ENCODE results near the gene FNBP1. TPM values are rescaled to one million over a fixed set of nuclear protein-coding genes. Genes with fewer than 3 reads are reported as not detected.

FNBP1 gene
- total and polyA plus RNA-seq, 2 of the 8 experiments (the other 6 are each of a cell fraction or from before 2014, with no cell fraction given): 7.2 to 40.9 TPM

DNA sequence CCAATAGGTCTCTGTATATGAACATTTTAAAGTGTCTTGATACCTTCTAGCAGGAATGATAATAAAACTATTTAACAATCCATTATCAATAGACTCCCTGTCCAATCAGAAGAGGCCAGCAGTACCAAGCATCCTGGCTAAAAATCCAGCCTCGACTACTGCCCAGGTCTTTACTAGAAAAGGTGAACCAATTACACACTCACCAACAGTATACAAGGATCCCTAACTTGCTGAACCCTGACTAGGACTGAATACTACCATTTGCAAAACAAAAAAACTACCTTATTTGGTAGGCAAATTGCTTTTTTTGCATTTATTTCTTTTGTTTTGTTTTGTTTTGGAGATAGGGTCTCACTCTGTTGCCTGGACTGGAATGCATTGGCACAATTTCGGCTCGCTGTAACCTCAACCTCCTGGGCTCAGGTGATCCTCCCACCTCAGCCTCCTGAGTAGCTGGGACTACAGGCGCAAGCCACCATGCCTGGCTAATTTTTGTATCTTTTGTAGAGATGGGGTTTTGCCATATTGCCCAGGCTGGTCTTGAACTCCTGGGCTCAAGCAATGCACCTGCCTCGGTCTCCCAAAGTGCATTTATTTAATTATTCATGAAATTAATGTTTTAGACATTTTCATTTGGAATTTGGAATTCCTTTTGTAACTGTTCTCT, 27.5 kb downstream of the FNBP1 start:
- Histone ChIP-seq H3K4me2 (ENCODE audit: insufficient read depth in 1 of 2, low read depth in 2 of 2, low read length in 2 of 2) (no peak overlapping the region), H2BK12ac (ENCODE audit: low read depth, low read length) (no peak overlapping the region), H3K4me3 (ENCODE audit: extremely low read depth in 1 of 4, insufficient read depth in 2 of 4, low read depth in 3 of 4, low read length in 4 of 4) (no peak overlapping the region), H3K4ac (replicated peaks; ENCODE audit: insufficient read length, low read depth, low read length) (no peak overlapping the region), H3K56ac (replicated peaks; ENCODE audit: insufficient read length, low read depth, low read length) (no peak overlapping the region), H3K14ac (ENCODE audit: insufficient read length) (no peak overlapping the region), H3K79me1 (ENCODE audit: low read depth, low read length) (peaks cover 2% of the 10 kb centered on the region; the same call in 1 of the 2 replicates), H3K27me3 (replicated peaks in 1 of 4; ENCODE audit: control insufficient read depth in 3 of 4, extremely low read depth in 1 of 4, insufficient read depth in 3 of 4, low read length in 3 of 4) (no peaks in the 10 kb centered on the region), H3K4me1 (replicated peaks in 1 of 4; ENCODE audit: control insufficient read depth in 3 of 4, insufficient read depth in 4 of 4, low read length in 3 of 4) (peaks cover 0 to 2% (median 0%) of the 10 kb centered on the region in 4 experiments; a peak in 1 of 7 replicates), H4K91ac (replicated peaks; ENCODE audit: insufficient read length, low read length) (no peak overlapping the region), H4K8ac (ENCODE audit: extremely low read depth, insufficient read depth, low read length) (no peak overlapping the region), H3K23me2 (ENCODE audit: low read depth, low read length) (no peaks in the 10 kb centered on the region), H4K20me1 (replicated peaks in 1 of 2; ENCODE audit: control insufficient read depth in 1 of 2, insufficient read depth in 2 of 2, low read length in 2 of 2) (no peaks in the 10 kb centered on the region), H3K9ac (replicated peaks in 1 of 4; ENCODE audit: extremely low read depth in 1 of 4, low read depth in 3 of 4, low read length in 3 of 4) (no peak overlapping the region), H3K9me3 (ENCODE audit: insufficient read depth in 2 of 2, low read depth in 1 of 2, low read length in 1 of 2) (peaks cover 4 to 5% of the 10 kb centered on the region in 2 experiments; a peak in 1 of 4 replicates), H4K5ac (ENCODE audit: insufficient read length, low read depth, low read length) (no peak overlapping the region), H3K27ac (ENCODE audit: low read depth, low read length) (no peak overlapping the region), H2BK20ac (ENCODE audit: low read length) (no peak overlapping the region), H2AFZ (ENCODE audit: low read length) (no peak overlapping the region), H3K23ac (ENCODE audit: insufficient read length) (no peak overlapping the region), H3K79me2 (ENCODE audit: control insufficient read depth in 1 of 2, insufficient read depth in 2 of 2, low read length in 2 of 2) (0 out of 4 replicates have a peak, but pooled peaks cover 0 to 2% of the 10 kb centered on the region in 2 experiments), H2BK120ac (replicated peaks; ENCODE audit: low read depth, low read length) (no peak overlapping the region), H2AK5ac (ENCODE audit: low read depth, low read length) (no peak overlapping the region), H2BK5ac (ENCODE audit: low read depth, low read length) (no peak overlapping the region), H3K18ac (ENCODE audit: extremely low read depth, low read length) (no peak overlapping the region), H2BK15ac (ENCODE audit: low read length) (no peak overlapping the region), H3K36me3 (ENCODE audit: control insufficient read depth in 2 of 4, insufficient read depth in 4 of 4, low read length in 3 of 4) (no peaks in the 10 kb centered on the region)
- 92% methylated on average over 5 of the region's 5 CpGs; no CpG with 5 or more reads in 1 of the 2 experiments for WGBS, 2 experiments (ENCODE audit: extremely low coverage in 1 of 2, insufficient coverage in 1 of 2, insufficient read length in 1 of 2, insufficient replicate concordance in 2 of 2, low coverage in 1 of 2, low lambda C conversion rate in 2 of 2, missing lambda C conversion rate in 1 of 2)
- FAIRE-seq (no peak), DNase-seq (ENCODE audit: low read depth in 1 of 2, low spot score in 2 of 2) (no peak)
- ChIA-PET POLR2A (ENCODE audit: partially characterized antibody) (interaction anchor here (0.7 to 1.1 kb wide), 2 partner anchors 11 to 107 kb away, joined by 3 to 4 read pairs; no protein-coding TSS in a partner anchor), CTCF (ENCODE audit: partially characterized antibody) (no interaction called here)
- TF ChIP-seq SAP30 (IDR thresholded peaks at IDR 0.05; ENCODE audit: insufficient read depth, insufficient replicate concordance, low read length) (no peak), SUZ12 (IDR thresholded peaks at IDR 0.05; ENCODE audit: low read length) (no peak), NANOG (IDR thresholded peaks at IDR 0.05; ENCODE audit: insufficient read depth, low read depth, low read length, poor library complexity, severe bottlenecking) (no peak), BRCA1 (IDR thresholded peaks at IDR 0.05; ENCODE audit: low read depth, low read length) (no peak), NRF1 (IDR thresholded peaks at IDR 0.05; ENCODE audit: low read depth, low read length) (no peak), SIN3A (conservative IDR thresholded peaks at IDR 0.05 in 1 of 2, IDR thresholded peaks at IDR 0.05 in 1 of 2; ENCODE audit: low read depth in 1 of 2, low read length in 2 of 2) (no peak), CBX5 (IDR thresholded peaks at IDR 0.05; ENCODE audit: low read depth, low read length) (no peak)
- TF ChIP-seq, protein P1, sequence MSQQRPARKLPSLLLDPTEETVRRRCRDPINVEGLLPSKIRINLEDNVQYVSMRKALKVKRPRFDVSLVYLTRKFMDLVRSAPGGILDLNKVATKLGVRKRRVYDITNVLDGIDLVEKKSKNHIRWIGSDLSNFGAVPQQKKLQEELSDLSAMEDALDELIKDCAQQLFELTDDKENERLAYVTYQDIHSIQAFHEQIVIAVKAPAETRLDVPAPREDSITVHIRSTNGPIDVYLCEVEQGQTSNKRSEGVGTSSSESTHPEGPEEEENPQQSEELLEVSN (IDR thresholded peaks at IDR 0.05): no peak
